HCEC 1CT (cell line): ENCODE results near the gene JAG1.

Experiments
- DNase-seq: peaks from one replicate; pipeline ENCODE4 v3.0.0-alpha.2; 2017

JAG1 gene

DNA sequence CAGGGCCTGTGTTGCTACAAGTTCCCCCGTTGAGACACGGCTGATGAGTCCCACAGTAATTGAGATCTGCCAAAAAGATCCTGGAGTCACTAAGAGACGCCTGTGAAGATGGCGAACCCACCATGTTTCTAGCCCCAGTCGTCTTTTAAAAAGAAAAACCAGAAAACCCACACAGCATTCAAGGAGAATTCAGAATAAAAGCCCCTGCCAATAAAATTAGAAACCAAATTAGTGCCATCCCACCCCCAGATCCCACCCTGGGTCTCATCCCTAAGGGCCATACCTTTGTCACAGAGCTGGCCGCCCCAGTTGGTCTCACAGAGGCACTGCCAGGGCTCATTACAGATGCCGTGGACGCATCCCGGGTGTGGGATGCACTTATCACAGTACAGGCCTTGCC lies 21.6 kb downstream of the JAG1 start:
- no peak for DNase-seq

DNA sequence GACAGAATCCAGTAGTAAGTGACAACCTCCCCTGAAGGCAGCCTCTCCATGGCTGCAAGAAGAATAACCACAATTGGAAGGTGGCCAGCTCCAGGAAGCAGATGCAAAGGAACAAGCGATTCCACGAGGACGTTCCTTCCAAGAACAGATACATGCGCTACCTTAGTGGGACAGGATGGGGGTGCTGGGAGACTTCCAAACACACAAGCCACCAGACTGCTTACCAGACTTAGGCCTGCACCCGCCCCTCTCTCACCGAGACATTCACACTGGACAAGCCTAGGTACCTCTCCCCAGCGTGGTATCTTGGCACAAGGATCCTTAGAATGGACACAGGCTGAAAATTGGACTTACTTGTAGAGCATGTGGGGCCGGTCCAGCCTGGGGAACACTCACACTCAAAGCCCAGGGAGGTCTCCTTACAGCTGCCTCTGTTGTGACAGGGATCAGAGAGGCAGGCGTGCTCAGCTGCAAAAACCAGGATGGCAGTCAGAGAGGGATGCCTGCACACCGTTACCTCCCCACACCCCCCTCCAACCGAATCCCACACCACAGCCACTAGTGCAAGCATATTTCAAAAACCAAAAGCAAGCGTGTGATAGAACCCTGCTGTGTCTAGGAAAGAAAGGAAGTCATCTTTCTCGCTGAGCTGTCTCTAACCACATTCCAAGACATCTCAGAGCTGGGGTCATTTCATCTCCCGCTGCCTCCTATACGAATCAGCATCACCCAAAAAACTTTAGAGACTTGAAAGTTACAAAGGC lies 22.4 kb downstream of the JAG1 start:
- no peak for DNase-seq

DNA sequence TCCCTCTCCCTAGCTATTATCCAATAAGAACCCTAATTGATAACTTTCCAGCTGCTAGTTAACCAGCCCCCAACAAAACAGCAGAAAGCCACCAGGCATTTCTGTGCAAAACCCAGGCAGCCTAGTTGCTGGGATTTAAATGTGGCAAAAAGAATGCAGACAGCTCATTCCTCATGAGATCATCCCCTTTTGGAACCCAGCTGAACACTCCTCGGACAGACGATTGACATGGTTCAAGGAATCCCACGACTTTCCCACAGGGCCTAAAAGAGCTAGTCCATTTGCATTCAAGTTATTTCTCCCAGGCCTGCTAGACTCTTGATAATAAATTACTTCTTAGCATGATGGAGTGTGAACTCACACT lies 24.0 kb downstream of the JAG1 start:
- no peak for DNase-seq

DNA sequence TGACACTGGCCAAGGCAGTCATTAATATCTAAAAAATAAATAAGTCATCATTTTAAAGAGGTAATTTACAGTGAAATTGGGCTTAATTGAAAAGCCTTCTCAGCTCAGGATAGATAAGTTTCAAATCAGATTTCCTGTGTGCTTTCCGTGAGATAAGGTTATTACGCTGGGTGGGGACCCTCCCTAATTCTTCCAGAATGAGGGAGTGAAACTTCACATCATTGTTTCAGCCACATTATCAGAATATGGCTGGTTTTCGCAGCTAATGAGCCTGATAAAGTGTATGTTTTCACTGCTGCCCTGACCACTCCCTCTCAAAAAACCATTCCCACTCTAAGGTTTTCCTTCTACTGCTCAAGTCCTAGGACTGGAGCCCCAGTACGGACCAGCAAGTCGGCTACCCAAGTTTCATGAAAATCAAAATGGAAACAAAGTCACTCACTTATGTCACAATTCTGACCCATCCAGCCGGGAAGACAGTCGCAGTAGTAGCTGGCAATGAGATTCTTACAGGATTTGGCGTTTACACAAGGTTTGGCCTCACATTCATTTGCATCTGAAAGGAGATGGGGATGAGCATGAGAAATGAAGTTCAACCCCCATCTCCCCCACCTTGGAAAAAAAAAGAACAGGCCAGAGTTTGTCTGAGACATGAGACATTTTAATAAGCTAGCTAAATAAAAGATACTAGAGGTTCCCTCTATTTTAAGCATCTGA lies 24.6 kb downstream of the JAG1 start:
- no peak for DNase-seq

DNA sequence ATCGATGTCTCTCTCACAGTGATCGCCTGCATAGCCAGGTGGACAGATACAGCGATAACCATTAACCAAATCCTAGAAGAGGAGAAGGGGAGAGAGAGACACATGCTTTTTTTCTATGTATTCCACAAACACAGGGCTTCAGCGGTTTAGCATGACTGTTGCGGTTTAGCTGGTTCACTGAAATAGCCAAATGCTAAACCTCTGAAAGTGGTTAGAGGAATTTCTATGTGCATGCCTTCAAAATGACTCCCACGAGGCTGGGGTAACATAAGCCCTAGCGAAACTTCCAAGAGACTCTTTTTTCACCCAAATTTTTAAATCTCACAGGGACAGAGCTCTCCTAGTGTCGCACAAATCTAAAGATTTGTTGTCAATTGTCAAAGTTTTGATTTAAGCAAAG lies 25.1 kb downstream of the JAG1 start:
- no peak for DNase-seq

DNA sequence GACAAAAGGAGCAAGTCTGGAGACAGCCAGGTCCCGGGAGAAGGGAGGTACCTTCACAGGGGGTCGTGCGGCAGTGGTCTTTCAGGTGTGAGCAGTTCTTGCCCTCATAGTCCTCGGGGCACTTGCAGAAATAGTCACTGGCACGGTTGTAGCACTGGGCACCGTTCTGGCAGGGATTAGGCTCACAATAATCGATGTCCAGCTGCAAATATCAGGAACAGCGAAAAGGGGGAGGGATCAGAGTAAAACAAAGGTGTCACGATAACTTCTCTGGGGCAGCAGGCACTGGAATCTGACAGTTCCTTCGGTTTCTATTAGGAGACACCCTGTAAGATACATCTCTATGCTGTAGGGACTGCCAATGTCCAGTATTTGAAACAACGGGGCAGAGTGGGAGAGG lies 25.9 kb downstream of the JAG1 start:
- DNase-seq = no peak

DNA sequence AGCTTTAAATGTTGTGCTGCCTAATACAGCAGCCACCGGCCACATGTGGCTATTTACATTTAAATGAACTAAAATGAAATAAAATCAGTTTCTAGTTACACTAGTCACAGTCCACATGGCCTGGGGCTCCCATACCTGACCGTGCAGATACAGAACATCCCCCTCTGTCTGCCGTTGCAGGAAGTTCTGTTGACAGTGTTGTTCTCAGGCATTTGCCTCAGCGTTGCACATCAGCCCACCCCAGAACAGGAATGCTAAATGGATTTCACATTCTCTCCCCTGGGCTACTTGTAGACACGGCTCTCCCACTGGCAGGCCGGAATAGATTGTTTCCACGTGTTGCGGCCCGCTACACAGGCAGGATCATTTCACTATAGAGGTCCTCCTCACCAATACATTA lies 26.3 kb downstream of the JAG1 start:
- DNase-seq = peak; percentile 13

DNA sequence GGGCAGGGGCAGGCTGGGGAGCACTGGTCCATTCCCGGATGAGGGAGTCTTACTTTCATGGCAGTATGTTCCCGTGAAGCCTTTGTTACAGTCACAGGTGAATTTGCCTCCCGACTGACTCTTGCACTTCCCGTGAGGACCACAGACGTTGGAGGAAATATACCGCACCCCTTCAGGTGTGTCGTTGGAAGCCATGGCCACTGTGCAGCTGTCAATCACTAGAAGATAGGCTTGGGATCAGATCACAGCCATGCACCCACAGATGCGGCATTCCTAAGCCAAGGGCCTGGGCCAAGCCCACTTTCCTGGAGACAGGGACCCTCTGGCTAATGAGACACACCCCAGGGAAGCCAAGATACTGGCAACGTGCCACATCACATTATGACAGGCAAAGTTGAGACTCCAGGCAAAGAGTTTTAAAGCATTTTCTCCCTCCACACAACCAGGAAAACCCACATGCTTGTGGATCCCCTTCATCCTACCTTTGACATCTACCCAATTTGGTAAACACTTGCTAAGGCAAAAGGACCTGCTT lies 26.8 kb downstream of the JAG1 start:
- no peak for DNase-seq

DNA sequence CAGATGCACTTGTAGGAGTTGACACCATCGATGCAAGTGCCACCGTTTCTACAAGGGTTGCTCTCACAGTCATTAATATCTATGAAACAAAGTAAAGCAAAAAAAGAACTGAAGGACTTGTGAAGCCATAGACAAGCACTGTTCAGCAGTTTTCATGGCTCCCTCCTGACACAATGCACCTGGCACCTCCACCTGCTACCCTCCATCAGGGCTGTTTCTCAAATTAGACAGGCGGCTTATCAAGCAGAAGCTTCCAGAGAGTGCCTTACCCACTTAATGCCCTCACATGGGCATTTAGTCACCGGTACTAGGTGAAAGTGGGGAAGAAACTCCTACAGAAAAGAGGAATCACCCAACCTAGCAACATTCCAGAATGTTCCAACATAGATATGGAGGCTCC lies 27.8 kb downstream of the JAG1 start:
- DNase-seq = no peak

DNA sequence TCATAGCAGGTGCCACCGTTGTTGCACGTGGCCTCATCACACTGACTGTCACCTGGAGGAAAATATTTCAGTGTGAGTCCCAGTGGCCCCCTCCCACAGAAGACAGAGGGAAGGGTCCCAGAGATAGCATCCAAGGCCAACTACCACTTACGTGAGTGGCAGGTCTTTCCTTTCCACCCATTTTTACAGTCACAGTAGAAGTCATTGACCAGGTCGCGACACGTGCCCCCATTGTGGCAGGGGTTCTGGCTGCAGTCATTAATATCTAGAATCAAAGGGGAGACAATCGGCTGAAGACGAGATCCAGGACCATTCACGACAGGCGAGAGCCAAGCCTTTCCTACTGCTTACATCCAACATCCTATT lies 28.6 kb downstream of the JAG1 start:
- DNase-seq = no peak

DNA sequence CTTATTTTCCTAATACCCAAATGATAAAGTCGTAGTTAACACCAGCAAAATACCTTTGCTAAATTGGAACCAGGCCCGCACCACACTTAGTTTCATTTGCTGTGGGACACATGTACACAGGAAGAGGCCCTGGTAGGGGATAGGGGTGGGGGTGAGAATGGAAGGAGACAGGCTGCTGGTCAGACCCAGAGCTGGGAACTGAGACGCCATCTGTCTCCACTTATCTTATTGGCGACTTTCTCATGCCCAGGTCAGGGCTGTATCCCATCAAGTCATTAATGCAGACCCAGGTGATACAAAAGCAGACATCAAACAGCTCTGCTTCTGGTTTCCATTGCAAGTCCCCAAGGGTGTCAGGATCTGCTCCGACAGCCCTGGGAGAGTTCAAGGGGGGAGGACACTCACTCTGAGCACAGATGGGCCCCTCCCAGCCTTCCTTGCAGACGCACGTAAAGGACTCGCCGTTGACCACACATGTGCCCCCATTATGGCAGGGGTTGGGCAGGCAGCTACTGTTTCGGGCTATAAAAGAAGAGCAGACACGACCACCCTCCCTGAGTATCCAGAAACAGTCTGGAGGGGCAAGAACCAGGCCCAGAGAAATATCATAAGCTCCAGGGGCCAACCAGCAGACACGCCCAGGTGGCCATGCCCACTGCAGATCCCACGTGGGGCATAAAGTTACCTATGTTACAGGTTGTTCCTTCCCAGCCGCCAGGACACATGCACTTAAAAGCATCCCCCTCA lies 29.2 kb downstream of the JAG1 start:
- DNase-seq = no peak

DNA sequence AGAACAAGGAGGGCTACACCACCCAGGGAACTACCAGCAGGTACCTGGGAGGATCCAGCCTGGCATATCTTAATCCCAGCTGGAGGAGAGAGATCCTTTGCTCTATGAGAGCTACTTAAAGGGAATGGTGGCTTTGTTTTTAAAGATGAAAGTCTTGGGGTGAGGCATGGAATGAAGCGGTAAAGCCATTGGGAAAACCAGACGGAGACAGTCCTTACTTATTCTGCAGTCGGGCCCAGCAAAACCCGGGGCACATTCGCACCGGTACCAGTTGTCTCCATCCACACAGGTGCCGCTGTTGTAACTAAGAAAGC lies 30.3 kb downstream of the JAG1 start:
- no peak for DNase-seq

DNA sequence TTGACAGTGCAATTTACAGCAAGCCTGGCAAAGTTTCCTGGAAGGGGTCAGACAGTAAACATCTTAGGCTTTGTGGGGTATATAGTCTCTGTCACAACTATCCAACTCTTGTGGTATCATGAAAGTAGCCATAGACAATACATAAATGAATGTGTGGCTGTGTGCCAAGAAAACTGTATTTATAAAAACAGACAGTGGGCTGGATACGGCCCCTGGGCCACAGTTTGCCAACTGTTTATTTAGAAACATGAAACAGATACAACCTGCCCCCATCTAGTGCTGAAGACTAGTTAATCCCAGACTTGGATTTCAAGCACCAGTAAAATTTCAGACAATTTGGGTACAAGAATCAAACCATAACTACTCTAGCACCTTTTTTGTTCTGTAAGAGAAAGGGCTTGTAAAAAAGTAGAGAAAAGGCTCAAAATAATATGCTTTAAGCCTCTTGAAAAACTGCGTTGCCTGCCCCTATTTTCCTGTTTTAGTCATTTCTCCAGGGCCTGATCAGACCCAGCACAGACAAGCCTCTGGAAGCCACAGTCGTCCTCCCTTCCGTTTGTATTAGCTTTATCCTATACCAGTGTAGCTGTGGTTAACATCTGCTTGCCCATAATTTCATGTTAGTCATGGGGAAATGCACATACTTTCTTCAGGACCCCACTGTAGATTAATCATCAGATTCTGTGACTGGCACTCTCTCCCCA lies 30.8 kb downstream of the JAG1 start:
- peak; percentile 20 for DNase-seq

DNA sequence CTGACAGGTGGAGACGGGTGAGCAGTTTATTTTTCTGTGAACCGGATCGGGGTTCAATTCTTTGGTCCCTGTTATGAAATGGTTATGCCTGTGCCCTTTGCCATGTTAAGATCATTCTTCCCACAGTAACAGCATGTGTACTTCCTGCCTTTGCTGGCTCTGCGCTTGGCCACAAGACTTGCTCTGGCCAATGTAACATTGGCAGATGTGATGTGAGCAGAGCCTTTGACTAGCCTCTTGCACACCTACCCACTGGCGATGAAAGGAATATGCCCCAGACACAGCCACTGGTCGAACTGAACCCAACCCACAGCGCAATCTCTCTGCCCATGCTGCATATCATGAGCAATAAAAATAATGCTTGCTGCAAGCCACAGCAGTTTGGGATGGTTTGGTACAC lies 31.9 kb downstream of the JAG1 start:
- no peak for DNase-seq

DNA sequence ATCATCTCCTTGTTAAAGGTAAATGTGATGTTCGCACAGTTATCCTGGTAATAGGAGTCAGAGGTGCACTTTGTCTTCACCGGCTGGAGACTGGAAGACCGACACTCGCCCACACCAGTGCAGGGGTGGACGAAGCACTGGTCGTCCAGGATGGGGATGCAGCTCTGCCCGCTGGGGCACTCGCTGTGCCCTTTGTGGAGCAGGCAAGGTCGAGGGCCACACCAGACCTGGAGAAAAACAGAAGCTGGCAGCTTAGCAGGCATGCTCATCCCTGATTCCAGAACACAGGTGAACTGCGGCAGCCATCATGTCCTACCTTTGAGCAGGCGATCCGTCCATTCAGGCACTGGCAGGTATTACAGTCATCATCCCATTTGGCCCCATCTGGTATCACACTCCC lies 32.3 kb downstream of the JAG1 start:
- no peak for DNase-seq

DNA sequence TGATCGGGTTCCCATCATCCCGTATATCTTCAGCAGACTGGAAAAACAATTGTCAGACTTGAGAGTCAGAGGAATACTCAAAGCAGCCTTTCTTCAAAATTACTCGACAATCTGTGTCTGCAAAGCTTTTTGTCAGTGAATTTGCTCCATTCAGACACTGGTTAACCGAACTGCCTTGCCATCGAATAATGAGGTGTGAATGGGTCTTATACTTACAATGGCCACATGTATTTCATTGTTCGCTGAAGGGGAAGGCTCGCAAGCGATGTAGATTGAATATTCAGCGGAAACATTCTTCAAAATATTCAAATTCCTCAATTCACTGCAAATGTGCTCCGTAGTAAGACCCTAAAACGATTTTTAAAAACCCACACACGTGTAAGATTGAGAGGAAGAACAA lies 32.9 kb downstream of the JAG1 start:
- no peak for DNase-seq

DNA sequence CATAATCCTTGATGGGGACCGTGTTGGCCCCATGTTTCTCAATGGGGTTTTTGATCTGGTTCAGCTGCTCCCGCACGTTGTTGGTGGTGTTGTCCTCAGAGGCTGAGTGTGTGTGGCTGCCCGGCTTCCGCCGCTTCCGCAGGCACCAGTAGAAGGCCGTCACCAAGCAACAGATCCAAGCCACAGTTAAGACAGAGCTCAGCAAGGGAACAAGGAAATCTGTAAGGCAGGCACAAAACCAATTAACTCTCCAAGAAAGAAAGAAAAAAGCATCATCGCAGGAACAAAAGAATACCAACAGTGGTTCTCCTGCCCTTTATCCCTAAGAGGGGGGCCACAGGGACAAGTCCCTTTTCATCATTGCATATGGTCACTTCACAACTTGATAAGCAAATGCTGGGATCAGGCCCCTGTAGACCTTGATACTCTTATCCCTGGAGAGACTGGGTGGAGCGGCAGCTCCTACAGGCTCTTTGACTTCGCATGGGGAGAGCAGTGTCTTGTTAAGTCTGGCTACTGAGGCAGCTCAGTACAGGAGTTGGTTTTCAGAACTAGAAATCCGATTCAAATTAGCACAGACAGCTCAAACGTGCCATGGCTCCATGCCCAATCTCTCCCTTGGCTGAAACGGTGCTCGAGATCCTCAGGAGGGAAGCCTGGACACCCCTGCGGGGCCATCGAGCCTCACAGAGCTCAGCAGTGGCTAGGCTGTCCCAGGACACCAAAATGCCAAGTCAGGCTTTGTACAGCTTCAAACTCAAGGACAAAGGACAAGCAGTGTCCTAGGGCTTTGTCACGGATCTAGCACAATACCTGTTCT lies 33.9 kb downstream of the JAG1 start:
- DNase-seq = no peak

DNA sequence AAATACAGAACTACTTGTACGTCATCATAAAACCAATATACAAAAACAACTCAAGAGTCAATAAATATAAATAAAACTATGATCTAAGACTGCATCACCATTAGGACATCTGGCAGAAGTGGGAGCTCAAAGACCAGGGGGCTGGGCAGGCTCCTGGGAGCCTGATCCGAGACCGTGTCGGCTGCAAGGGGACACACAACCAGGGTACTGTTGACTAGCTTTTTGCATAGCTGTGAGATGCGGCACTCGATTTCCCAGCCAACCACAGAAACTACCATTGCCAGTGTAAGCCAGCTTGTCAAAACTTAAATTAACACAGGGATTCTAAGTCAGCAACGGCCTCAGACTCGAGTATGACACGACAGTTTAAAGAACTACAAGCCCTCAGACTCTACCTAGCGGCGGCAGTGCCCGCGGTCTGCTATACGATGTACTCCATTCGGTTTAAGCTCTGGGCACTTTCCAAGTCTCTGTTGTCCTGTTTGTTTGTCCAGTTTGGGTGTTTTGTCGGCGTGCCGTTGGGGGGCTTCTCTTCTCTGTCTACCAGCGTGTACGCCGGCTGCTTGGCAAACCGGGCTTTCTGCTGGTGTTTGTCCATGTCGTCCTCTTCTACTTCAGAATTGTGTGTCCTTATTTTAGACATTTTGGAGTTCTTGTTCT lies 34.6 kb downstream of the JAG1 start:
- no peak for DNase-seq

DNA sequence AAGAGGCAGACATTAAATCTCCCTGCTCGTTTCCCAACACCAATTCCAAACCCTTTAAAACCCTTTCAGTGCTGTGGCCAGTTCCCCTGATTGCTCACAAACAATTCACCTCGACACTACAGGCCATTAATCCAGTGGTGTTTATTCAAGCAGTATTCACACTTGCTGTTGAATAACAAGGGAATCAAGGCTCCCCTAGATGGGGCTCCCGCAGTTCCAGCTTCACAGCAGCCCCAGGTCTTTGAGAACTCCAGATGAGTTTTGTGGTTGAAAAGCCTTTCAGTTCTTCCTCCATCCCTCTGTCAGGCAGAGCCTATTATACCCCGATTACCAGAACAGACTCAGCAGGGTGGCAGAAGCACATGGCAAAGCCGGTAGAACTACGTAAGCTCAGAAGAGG lies 36.2 kb downstream of the JAG1 start:
- DNase-seq = no peak

DNA sequence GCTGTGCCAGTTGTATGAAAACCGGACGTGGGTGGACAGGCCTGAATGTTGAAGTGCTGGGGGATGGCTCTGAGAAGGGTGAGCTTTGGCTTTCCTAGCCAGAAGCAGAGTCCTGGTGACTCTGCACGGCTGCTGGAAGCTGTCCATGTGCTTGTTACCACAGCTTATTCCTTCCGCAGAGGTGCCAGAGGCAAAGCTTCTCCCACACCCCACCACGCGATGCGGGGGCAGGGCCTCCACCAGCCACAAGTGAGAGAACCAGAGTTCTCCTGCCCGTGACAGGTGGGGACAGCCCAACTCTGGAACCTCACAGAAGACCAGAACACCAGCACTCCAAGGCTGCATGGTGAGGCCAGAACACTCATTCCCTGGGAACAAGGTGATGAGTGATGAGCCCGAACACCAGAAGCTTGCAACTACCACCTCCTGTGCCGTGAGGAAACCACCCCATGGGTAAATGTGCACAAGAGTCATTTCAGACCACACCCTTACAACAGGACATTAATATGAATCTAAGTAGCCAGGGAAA lies 36.7 kb downstream of the JAG1 start:
- no peak for DNase-seq

DNA sequence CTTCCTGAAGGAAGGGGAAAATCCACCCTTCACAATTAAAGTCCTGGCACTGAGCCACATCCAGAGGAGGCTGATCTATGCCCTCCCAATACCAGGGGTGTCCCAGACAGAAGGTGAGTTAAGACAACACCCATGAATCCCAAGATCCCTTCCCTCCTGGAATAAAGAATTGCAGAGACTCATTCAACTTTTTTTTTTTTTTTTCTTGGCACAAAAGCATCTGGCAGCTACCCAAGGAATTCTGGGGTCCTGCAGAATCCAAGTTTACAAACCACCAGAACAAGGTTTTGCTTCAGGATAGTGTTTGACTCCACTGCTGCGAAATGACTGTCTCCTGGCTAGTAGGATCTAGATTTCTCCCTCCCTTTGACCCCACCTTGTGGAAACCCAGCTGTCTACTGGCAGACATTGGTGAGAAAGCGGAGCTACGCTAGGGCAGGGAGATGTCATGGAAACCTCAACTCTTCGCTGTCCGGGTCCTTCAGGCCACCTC lies 37.4 kb downstream of the JAG1 start:
- DNase-seq = no peak
